ENCODE measurements around the gene PTH2. TPM values are rescaled to one million over a fixed set of nuclear protein-coding genes. Genes with fewer than 3 reads are reported as not detected.
A peak's percentile ranks its signal among the peaks of the same experiment; 100 is the strongest.
"Not testable (repeated sequence)": the region's sequence is repeated elsewhere in the genome, so short reads cannot be mapped to it uniquely, and the experiment has no call there.

The PTH2 gene
- total RNA-seq, 4 donors from 2014 or later: not detected

DNA sequence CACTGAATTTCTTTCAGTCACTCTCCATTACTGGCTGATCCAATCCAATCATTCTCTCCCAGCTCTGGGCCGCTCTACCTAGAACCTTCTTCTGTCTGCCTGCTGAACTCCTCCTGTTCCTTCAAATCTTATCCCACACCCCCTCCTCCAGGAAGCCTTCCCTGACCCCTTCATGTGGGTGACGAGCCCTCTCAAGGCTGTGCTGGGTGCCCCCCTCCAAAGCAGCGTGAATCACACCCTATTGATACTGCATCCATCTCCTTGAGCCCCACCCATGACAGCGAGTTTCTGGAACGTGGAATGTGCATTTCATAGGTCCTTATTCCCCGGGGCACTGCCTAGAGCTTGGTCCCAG is 25.2 kb upstream of the PTH2 start:
- H3K27me3 ChIP-seq: no peaks in the 10 kb centered on the region
- no peak for DNase-seq (ENCODE audit: low spot score in 2 of 2)
- no peak overlapping the region for H3K27ac ChIP-seq
- no peak overlapping the region for H3K4me3 ChIP-seq
- TF ChIP-seq, protein P1, sequence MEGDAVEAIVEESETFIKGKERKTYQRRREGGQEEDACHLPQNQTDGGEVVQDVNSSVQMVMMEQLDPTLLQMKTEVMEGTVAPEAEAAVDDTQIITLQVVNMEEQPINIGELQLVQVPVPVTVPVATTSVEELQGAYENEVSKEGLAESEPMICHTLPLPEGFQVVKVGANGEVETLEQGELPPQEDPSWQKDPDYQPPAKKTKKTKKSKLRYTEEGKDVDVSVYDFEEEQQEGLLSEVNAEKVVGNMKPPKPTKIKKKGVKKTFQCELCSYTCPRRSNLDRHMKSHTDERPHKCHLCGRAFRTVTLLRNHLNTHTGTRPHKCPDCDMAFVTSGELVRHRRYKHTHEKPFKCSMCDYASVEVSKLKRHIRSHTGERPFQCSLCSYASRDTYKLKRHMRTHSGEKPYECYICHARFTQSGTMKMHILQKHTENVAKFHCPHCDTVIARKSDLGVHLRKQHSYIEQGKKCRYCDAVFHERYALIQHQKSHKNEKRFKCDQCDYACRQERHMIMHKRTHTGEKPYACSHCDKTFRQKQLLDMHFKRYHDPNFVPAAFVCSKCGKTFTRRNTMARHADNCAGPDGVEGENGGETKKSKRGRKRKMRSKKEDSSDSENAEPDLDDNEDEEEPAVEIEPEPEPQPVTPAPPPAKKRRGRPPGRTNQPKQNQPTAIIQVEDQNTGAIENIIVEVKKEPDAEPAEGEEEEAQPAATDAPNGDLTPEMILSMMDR (IDR thresholded peaks at IDR 0.05): no peak
- TF ChIP-seq EP300 (IDR thresholded peaks at IDR 0.05) (no peak), POLR2A (IDR thresholded peaks at IDR 0.05) (no peak)
- WGBS, 2 donors: 94% methylated on average over 6 of the region's 6 CpGs
- no peaks in the 10 kb centered on the region for H3K9me3 ChIP-seq
- peaks cover 0 to 45% (median 4%) of the 10 kb centered on the region in 4 donors for H3K4me1 ChIP-seq
- H3K36me3 ChIP-seq: peaks cover 0 to 44% (median 5%) of the 10 kb centered on the region in 3 donors

DNA sequence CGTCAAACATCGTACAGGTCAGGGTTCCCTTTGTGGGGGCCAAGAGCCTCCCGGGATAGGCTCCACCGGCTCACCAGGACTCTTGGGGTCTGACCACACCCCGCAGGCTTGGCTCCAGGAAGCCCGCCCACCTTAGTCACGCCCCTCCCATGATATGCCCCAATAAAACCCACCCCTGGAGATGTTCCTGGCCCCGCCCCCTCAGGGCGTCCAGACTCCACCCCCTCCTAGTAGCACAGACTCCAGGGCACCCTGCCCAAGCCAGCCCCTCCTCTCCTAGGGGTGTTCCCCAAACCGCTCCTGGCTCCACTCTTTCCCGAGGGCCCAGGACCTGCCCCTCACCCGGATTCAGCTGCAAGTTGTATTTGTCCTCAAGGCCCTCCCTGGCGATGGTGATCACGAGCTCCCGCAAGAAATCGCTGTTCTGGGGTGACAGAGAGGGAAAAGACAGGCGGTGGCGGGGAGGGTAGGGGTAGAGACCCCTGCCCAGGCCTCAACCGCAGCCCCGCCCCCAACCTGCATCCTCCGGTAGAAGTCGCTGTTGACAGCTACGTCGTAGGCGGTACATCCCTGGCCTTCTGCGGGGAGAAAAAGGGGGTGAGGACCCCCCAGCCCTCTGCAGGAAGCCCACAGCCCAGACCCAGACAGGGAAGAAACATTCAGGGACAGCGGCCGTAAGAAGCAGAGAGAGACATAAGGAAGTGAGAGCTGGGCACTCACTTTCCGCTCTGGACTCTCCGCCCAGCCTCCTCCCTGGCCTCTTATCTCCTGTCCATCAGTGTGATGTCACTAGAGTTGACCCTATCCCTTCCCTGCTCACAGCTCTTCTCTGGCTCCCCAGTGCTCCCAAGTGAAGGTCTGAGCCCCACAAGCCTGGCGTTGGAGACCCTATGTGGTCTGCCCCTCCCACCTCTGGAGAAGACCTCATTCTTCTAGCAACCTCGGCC is 24.5 kb upstream of the PTH2 start:
- peaks cover 0 to 50% (median 4%) of the 10 kb centered on the region in 4 donors for H3K4me1 ChIP-seq
- 59 to 66% methylated on average over 26 to 30 of the region's 32 CpGs for WGBS, 2 donors
- peaks cover 0 to 44% (median 5%) of the 10 kb centered on the region in 3 donors for H3K36me3 ChIP-seq
- peak overlapping the region in 1 of 4 donors; percentile 15 for H3K27ac ChIP-seq
- no peak for DNase-seq (ENCODE audit: low spot score in 2 of 2)
- H3K4me3 ChIP-seq: no peak overlapping the region
- TF ChIP-seq, protein P1 (IDR thresholded peaks at IDR 0.05): no peak
- no peak for TF ChIP-seq POLR2A (IDR thresholded peaks at IDR 0.05)
- TF ChIP-seq EP300 (IDR thresholded peaks at IDR 0.05): no peak
- no peaks in the 10 kb centered on the region for H3K27me3 ChIP-seq
- H3K9me3 ChIP-seq: no peaks in the 10 kb centered on the region

DNA sequence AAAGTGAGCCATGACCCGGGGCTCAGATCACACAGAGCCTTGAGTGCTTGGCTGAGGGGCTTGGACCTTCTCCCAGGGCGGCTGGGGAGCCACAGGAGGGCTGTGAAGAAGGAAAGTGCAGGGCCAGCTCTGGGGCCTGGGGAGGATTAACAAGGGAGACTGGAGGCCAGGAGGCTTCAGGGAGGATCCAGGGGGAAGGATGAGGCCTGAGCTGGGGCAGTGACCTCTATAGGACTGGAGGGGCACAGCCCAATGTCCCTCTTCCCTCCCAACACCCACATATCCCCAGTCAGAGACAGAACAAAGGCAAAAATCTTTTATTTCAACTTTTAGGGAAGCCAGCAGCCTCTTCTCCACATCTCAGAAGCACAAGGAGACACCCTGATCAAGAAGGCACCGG is 22.8 kb upstream of the PTH2 start:
- DNase-seq (ENCODE audit: low spot score in 2 of 2): no peak
- Histone ChIP-seq H3K27ac (no peak overlapping the region), H3K4me1 (peaks cover 0 to 59% (median 4%) of the 10 kb centered on the region in 4 donors), H3K9me3 (no peaks in the 10 kb centered on the region), H3K36me3 (peaks cover 0 to 44% (median 5%) of the 10 kb centered on the region in 3 donors), H3K27me3 (peaks cover 0 to 14% of the 10 kb centered on the region in 2 donors), H3K4me3 (no peak overlapping the region)
- WGBS, 2 donors: 67 to 78% methylated on average over 3 of the region's 3 CpGs
- TF ChIP-seq, protein P1 (IDR thresholded peaks at IDR 0.05): no peak
- no peak for TF ChIP-seq EP300 (IDR thresholded peaks at IDR 0.05)
- no peak for TF ChIP-seq POLR2A (IDR thresholded peaks at IDR 0.05)

DNA sequence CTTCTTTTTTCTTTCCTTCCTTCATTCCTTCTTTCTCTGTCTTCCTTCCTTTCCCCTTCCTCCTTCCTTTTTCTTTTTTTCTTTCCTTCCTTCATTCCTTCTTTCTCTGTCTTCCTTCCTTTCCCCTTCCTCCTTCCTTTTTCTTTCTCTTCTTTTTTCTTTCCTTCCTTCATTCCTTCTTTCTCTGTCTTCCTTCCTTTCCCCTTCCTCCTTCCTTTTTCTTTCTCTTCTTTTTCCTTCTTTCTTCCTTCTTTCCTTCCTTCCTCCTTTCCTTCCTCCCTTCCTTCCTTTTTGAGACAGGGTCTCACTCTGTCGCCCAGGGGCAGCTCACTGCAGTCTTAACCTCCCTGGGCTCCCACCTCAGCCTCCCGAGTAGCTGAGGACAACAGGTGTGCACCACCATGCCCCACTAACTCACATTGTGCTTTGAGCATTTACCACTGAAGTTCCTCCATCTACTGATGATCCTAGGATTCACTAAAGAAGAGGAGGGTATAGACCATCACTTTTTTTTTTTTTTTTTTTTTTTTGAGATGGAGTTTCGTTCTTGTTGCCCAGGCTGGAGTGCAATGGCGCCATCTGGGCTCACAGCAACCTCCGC is 21.0 kb upstream of the PTH2 start:
- not testable (repeated sequence) for H3K27ac ChIP-seq; DNase-seq (ENCODE audit: low spot score in 2 of 2)

GRCh38 chr19:49443366-49444099 is 20.3 kb upstream of the PTH2 start:
- peaks cover 0 to 27% (median 0%) of the 10 kb centered on the region in 3 donors for H3K36me3 ChIP-seq
- H3K4me1 ChIP-seq: peaks cover 0 to 55% (median 0%) of the 10 kb centered on the region in 4 donors
- no peaks in the 10 kb centered on the region for H3K9me3 ChIP-seq
- 0 to 1% methylated on average over 38 of the region's 47 CpGs for WGBS, 2 donors
- no peak for TF ChIP-seq POLR2A (IDR thresholded peaks at IDR 0.05)
- TF ChIP-seq, protein P1 (IDR thresholded peaks at IDR 0.05): peak; percentile 73 to 98 (median 94)
- TF ChIP-seq EP300 (IDR thresholded peaks at IDR 0.05): peak; percentile 52 to 77
- H3K4me3 ChIP-seq: peak overlapping the region; percentile 48 to 59 (median 56)
- peak; percentile 92 to 93 for DNase-seq (ENCODE audit: low spot score in 2 of 2)
- peaks cover 0 to 39% of the 10 kb centered on the region in 2 donors for H3K27me3 ChIP-seq
- H3K27ac ChIP-seq: peak overlapping the region; percentile 75 to 88 (median 83)

More for the DNA sequence above, 21.0 kb upstream of the PTH2 start:
- WGBS, 2 donors: 57 to 60% methylated on average over 5 of the region's 5 CpGs
- Histone ChIP-seq H3K36me3 (peaks cover 0 to 33% (median 3%) of the 10 kb centered on the region in 3 donors), H3K4me1 (peaks cover 0 to 57% (median 0%) of the 10 kb centered on the region in 4 donors), H3K27me3 (peaks cover 0 to 32% of the 10 kb centered on the region in 2 donors)
- H3K9me3 ChIP-seq, H3K4me3 ChIP-seq: not testable (repeated sequence)
